ENCODE measurements around the gene ECE1. TPM values are rescaled to one million over a fixed set of nuclear protein-coding genes. Genes with fewer than 3 reads are reported as not detected.
"Not testable (repeated sequence)": the region's sequence is repeated elsewhere in the genome, so short reads cannot be mapped to it uniquely, and the experiment has no call there.

Gene ECE1
- total and polyA plus RNA-seq, 12 donors: 86.1 to 588 (median 222) TPM

DNA sequence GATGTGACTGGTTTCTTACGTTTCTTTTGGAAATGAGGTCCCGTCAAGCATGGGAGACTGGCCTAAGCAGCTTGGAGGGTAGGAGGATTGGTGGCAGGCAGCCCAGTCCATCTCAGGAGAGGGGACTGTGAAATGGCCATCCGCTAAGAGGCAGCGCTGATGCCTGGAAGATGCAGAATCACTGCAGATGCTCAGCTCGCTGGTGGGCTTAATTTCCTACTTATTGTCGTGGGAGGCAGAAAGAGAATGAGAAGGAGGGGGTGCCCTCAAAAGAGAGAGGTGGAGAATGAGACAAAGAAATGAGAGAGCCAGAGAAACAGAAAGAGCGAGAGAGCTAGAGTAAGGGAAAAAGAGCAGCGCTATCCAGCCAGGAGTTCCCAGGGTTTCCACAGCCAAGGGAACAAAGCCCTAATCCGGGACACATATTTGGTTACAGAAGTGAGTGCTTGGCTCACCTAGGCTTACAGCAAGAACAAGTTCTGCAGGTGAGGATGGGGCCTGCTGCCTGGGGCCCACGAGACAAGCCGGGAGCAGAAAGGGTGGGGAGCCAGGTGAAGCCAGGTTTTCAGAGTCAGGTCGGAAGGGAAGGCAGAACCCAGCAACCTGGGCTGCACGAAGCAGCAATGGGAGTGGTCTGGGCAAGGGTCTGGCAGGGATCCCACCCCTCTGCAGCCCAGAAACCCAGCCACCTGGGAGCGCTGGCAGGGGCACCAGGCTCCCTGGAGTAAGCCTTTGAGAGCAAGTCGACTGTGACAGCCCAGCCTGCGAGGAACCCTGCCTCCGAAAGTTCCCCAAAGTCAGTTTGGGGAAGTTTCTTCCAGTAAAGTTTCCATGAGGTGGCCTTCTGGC, 5.8 kb downstream of the ECE1 start:
- no peak for TF ChIP-seq CTCF (IDR thresholded peaks at IDR 0.05)
- TF ChIP-seq POLR2A (IDR thresholded peaks at IDR 0.05): no peak
- H3K36me3 ChIP-seq (replicated peaks in 1 of 2): peaks cover 0 to 6% of the 10 kb centered on the region in 2 donors
- DNase-seq: peak in 3 of 7 donors; percentile 57 to 62 (median 58)
- H3K9me3 ChIP-seq (replicated peaks in 1 of 3): no peaks in the 10 kb centered on the region
- H3K4me3 ChIP-seq: no peak overlapping the region
- WGBS, 4 donors: 79 to 87% (median 83%) methylated on average over 14 to 17 of the region's 17 CpGs
- H3K4me1 ChIP-seq (replicated peaks in 1 of 2): peaks cover 20 to 72% of the 10 kb centered on the region in 2 donors
- H3K27me3 ChIP-seq: no peaks in the 10 kb centered on the region
- H3K27ac ChIP-seq: peak overlapping the region in 3 of 5 donors; percentile 26 to 91 (median 67)
- intact Hi-C loops (cut with DNase I): no loop called here

GRCh38 chr1:21283524-21283923, 6.7 kb downstream of the ECE1 start:
- no peak for DNase-seq
- Histone ChIP-seq H3K9me3 (replicated peaks in 1 of 3) (no peaks in the 10 kb centered on the region), H3K27me3 (no peaks in the 10 kb centered on the region), H3K36me3 (replicated peaks in 1 of 2) (peaks cover 0 to 6% of the 10 kb centered on the region in 2 donors), H3K4me1 (replicated peaks in 1 of 2) (peaks cover 18 to 72% of the 10 kb centered on the region in 2 donors), H3K27ac (peak overlapping the region in 1 of 5 donors; percentile 91), H3K4me3 (no peak overlapping the region)
- WGBS, 4 donors: 85 to 92% (median 87%) methylated on average over 7 of the region's 7 CpGs
- intact Hi-C loops (cut with DNase I): no loop called here
- TF ChIP-seq CTCF (IDR thresholded peaks at IDR 0.05) (no peak), POLR2A (IDR thresholded peaks at IDR 0.05) (no peak)

GRCh38 chr1:21282020-21282419, 8.2 kb downstream of the ECE1 start:
- Histone ChIP-seq H3K4me1 (replicated peaks in 1 of 2) (peaks cover 28 to 74% of the 10 kb centered on the region in 2 donors), H3K27ac (peak overlapping the region in 3 of 5 donors; percentile 78 to 93 (median 88))
- H3K4me3 ChIP-seq; DNase-seq; H3K9me3 ChIP-seq (replicated peaks in 1 of 3); intact Hi-C loops (cut with DNase I); H3K27me3 ChIP-seq; H3K36me3 ChIP-seq (replicated peaks in 1 of 2): not testable (repeated sequence)
- 98 to 100% (median 99%) methylated on average over 4 of the region's 4 CpGs for WGBS, 4 donors

- H3K4me1 ChIP-seq (replicated peaks in 1 of 2): peaks cover 28 to 66% of the 10 kb centered on the region in 2 donors
- TF ChIP-seq CTCF (IDR thresholded peaks at IDR 0.05): no peak
- no peak for TF ChIP-seq POLR2A (IDR thresholded peaks at IDR 0.05)
- DNase-seq: no peak
Observed at GRCh38 chr1:21280482-21280881, 9.8 kb downstream of the ECE1 start.

More at GRCh38 chr1:21280482-21280881, 9.8 kb downstream of the ECE1 start:
- intact Hi-C loops (cut with DNase I): no loop called here
- 34 to 53% (median 44%) methylated on average over 4 of the region's 4 CpGs for WGBS, 4 donors
- Histone ChIP-seq H3K27me3 (no peaks in the 10 kb centered on the region), H3K4me3 (no peak overlapping the region), H3K36me3 (replicated peaks in 1 of 2) (peaks cover 0 to 6% of the 10 kb centered on the region in 2 donors), H3K27ac (peak overlapping the region; percentile 28 to 93 (median 83)), H3K9me3 (replicated peaks in 1 of 3) (no peaks in the 10 kb centered on the region)
